GM19238 (cell line): Measurements from ENCODE around the gene ECI2.
"Not testable (repeated sequence)": the region's sequence is repeated elsewhere in the genome, so short reads cannot be mapped to it uniquely, and the experiment has no call there.

Source experiments
- DNase-seq: peaks from one replicate; pipeline ENCODE4 v3.0.0; 2011; ENCODE audit warnings: low spot score; ENCODE audit not compliant: insufficient read length

ECI2 gene

GRCh38 chr6:4139272-4139671, 3.9 kb upstream of the ECI2 start:
- DNase-seq: no peak

GRCh38 chr6:4138186-4138585, 2.8 kb upstream of the ECI2 start:
- DNase-seq: no peak

- DNase-seq: no peak
Measured at GRCh38 chr6:4136354-4136831, 1.0 kb upstream of the ECI2 start.

GRCh38 chr6:4135665-4136353, 434 bp upstream of the ECI2 start:
- peak; percentile 88 for DNase-seq

DNA sequence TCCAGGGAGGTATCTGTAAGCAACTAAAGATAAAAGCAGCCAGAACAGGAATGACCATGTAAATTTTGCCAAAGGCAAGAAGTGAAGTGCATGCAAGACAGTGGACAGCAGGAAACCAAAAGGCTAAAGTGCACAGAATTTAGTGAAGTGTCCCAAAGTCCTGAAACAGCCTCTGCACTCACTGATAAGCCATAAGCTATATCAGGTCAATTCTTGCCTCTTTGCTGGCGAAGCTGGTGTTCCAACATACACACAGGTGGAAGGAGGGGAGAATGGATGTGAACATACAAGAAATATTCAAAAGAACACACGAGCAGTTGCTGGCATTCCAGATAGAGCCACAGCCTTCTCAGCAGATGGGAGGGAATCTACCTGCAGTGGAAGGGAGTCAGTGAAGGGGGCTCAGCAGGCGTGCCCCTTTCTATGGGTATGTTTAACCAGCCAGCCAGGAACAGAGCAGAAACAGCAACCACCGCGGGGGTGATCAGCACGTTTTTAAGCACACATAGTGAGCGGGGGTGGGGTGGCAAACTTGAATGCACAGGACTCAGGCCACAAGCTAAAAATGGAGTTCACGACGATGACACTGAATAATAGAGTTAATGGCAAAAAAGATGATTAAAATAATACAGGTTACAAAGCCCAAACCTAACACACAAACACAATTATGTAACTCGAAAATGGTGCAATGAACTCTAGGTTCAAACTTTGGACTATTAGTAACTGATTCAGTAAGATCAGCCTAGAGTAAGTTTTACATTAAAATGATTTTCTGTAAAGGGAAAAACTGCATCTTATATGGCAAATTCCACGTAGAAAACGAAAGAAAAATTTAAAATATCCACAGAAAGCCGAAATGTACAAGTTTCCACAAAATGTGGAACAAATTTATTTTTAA, 1.2 kb downstream of the ECI2 start:
- no peak for DNase-seq

DNA sequence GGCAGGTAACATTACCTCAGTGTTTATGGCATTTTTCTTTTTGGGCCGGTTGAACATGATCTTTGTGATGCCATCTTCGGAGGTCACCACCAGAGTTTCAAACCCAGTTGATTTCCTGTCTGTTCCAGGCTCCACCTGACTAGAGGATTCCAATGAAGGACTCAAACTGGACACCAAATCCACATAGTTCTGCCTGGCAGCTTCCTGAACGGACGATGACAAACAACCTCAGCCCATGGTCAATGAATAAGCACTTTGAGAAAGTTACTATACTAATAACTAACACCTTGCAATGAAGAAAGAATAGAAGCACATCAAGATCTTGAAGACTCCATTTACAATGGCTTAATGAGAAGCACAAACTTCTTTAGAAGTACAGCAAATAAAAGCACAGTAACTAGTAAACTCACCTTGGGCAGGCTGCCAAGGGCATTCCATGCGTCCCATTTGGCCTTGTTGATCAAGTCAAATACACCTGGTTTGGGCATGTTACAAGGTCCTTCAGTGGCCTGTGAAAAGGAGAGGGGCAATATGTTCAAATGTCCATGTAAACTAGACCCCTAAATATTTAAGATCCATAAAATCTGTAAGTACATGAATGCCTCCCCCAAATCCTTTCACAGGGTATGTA, 4.9 kb downstream of the ECI2 start:
- DNase-seq: no peak

DNA sequence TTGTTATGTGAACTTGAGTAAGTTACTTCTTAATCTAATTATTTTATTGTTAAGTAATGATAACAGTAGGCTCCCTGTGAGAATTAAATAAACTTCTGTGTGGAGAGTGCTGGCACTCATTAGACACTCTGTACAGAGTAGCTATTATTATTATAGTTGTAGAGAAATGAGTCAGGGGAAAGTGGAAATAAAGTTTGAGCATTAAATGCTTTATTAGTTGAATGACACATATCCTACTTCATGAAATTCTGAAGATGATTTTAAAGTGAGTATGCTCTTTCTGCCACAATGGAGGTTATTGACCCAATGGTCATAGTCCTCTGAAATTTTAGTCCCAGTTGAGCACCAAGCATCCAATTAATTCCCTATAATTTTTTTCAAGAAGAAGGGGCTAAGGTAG, 5.9 kb downstream of the ECI2 start:
- DNase-seq: no peak

- DNase-seq: no peak
Measured at GRCh38 chr6:4128748-4129147, 6.6 kb downstream of the ECI2 start.

- no peak for DNase-seq
Measured at GRCh38 chr6:4128072-4128471, 7.3 kb downstream of the ECI2 start.

DNA sequence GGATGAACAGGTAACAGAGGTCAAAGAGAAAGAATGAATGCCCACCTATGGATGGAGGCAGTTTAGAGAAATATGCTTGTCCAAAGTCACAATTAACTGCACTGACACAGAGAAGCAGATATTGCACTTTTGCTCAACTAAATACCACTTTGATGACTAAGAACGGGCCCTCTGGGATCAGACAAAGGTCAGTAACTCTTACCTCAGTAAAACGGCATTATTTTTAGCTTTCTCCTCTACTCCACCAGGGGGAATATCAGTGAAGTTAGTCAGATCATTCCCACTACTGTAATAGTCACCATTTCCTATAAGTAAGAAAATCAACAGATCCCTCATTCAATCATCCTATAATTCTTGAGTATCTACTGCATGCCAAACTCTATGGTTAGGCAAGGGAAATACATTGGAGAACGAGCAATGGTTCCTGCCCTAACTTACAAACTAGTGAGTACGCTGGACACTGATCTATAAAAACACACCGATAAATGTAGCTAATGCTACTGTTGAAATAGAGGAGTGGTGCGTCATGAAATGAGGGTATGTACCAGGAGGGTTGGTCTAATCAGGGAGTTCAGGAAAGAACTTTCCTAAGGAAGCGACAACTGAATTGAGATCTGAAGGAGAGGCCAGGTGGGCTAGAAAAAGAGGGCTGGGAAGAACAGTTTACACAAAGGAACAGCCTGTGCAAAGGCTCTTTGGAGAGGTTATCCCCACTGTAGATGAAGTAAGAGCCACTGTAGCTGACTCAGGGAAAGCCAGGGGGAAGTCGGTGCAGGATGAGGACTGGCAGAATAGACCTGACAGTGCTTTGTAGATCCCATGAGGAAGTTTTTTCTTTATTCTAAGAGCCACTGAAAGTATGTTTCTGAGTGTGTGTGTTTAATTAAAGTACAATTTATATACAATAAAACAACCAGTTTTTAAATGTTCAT, 9.2 kb downstream of the ECI2 start:
- DNase-seq: no peak

- DNase-seq: no peak
Measured at GRCh38 chr6:4125500-4125899, 9.9 kb downstream of the ECI2 start.

- DNase-seq: no peak
Measured at GRCh38 chr6:4124351-4124750, 11.0 kb downstream of the ECI2 start.

DNA sequence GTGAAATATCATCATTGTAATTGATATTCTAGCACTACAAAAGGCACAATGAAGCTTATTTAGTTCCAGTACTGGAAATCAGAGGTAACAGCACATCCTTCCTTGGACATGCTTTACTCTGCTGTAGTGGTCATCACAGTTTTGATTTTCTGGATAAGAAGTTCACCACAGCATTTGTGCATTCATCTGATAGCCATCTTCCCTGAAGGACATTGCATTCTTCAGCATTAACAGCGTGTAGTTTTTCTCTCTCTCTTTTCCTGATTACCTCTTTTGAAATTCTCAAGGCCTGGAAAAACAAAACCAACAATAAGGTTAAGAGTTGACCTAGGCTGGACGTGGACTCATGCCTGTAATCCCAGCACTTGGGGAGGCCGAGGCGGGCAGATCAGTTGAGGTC, 19.6 kb downstream of the ECI2 start:
- DNase-seq: no peak

GRCh38 chr6:4114123-4114522, 21.3 kb downstream of the ECI2 start:
- DNase-seq: no peak

GRCh38 chr6:4113649-4114048, 21.7 kb downstream of the ECI2 start:
- no peak for DNase-seq

DNA sequence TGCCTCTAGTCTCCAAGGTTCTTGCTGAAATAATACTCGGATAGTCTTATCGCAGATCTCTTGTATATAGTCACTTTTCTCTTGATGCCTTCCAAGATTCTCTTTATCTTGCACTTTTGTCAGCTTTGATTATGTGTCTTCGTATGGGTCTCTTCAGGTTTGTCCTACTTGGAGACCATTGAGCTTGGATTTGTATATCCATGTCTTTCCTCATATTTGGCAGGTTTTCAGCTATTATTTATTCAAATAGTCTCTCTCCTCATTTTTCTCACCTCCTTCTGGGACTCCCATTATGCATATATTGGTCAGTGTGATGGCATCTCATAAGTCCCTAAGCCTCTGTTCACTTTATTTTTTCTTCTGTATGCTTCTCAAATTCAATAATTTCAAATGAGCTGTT, 23.0 kb downstream of the ECI2 start:
- DNase-seq: no peak

DNA sequence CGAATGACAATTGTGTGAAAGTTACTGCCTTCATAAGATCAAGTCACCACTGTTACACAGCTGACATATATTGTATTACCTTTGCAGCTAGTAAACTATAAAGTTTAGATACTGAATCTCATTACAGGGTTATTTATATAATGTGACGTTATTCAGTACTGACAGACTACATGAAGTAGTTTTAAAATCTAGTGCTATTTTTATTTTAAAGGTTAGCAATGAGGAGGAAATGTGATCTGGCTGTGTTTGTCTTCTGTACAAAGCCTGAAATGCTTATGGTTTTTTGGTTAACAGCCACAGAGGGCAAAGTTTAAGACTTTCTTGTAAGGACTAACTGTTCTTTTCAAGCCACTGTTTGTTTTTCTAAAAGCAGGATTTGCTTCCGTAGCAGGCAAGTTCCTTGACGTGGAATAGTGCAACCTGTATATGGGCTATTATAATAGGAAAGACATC, 26.0 kb downstream of the ECI2 start:
- DNase-seq: not testable (repeated sequence)

- no peak for DNase-seq
Measured at GRCh38 chr6:4108561-4109093, 26.7 kb downstream of the ECI2 start.

DNA sequence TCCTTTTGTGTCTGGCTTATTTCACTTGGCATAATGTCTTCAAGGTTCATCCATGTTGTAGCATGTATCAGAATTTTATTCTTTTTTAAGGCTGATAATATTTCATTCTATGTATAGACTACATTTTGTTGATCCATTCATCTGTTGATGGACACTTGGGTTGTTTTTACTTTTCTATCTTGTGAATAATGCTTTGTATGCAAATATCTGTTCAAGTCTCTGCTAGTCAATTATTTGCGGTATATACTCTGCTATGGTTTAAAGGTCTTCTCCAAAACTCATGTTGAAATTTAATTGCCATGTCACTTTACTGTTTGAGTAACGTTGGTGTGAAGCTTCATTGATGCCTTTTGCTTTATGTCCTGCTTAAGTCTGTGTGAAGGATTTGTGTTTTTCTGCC, 27.5 kb downstream of the ECI2 start:
- DNase-seq: no peak

- DNase-seq: no peak
Measured at GRCh38 chr6:4105980-4106536, 29.3 kb downstream of the ECI2 start.
